ENCODE data around the gene PMEPA1.
A peak's percentile ranks its signal among the peaks of the same experiment; 100 is the strongest.
"Not testable (repeated sequence)": the region's sequence is repeated elsewhere in the genome, so short reads cannot be mapped to it uniquely, and the experiment has no call there.

Gene PMEPA1

GRCh38 chr20:57638895-57639236, 70.9 kb downstream of the PMEPA1 start:
- H3K27me3 ChIP-seq (ENCODE audit: control insufficient read depth in 1 of 2, insufficient read depth in 2 of 2, low read length in 2 of 2), result peaks cover 0 to 4% of the 10 kb centered on the region in 2 donors
- no peak overlapping the region for H3K4me3 ChIP-seq (ENCODE audit: low read depth in 1 of 2, low read length in 2 of 2)
- no peak overlapping the region for H3K9ac ChIP-seq (ENCODE audit: low read depth in 1 of 2, low read length in 2 of 2)
- no peaks in the 10 kb centered on the region for H3K4me1 ChIP-seq (ENCODE audit: control insufficient read depth in 1 of 2, insufficient read depth in 2 of 2, low read length in 2 of 2)
- no peaks in the 10 kb centered on the region for H3K36me3 ChIP-seq (ENCODE audit: control insufficient read depth in 1 of 2, insufficient read depth in 2 of 2, low read length in 2 of 2)
- H3K9me3 ChIP-seq (ENCODE audit: control insufficient read depth in 1 of 2, low read length in 2 of 2), result no peaks in the 10 kb centered on the region
- H3K27ac ChIP-seq (ENCODE audit: low read depth, low read length), result no peak overlapping the region

GRCh38 chr20:57638173-57638894, 71.5 kb downstream of the PMEPA1 start:
- Histone ChIP-seq H3K9ac (ENCODE audit: low read depth in 1 of 2, low read length in 2 of 2) (no peak overlapping the region), H3K27me3 (ENCODE audit: control insufficient read depth in 1 of 2, insufficient read depth in 2 of 2, low read length in 2 of 2) (peaks cover 0 to 4% of the 10 kb centered on the region in 2 donors), H3K36me3 (ENCODE audit: control insufficient read depth in 1 of 2, insufficient read depth in 2 of 2, low read length in 2 of 2) (no peaks in the 10 kb centered on the region), H3K4me3 (ENCODE audit: low read depth in 1 of 2, low read length in 2 of 2) (no peak overlapping the region), H3K9me3 (ENCODE audit: control insufficient read depth in 1 of 2, low read length in 2 of 2) (no peaks in the 10 kb centered on the region), H3K4me1 (ENCODE audit: control insufficient read depth in 1 of 2, insufficient read depth in 2 of 2, low read length in 2 of 2) (no peaks in the 10 kb centered on the region), H3K27ac (ENCODE audit: low read depth, low read length) (no peak overlapping the region)

- H3K27ac ChIP-seq (ENCODE audit: low read depth, low read length), result no peak overlapping the region
Measured at GRCh38 chr20:57633945-57634491, 75.8 kb downstream of the PMEPA1 start.

GRCh38 chr20:57632286-57632685, 77.5 kb downstream of the PMEPA1 start:
- peaks cover 6 to 12% of the 10 kb centered on the region in 2 donors for H3K27me3 ChIP-seq (ENCODE audit: control insufficient read depth in 1 of 2, insufficient read depth in 2 of 2, low read length in 2 of 2)
- H3K4me3 ChIP-seq (ENCODE audit: low read depth in 1 of 2, low read length in 2 of 2), result no peak overlapping the region
- no peaks in the 10 kb centered on the region for H3K9me3 ChIP-seq (ENCODE audit: control insufficient read depth in 1 of 2, low read length in 2 of 2)
- no peak overlapping the region for H3K9ac ChIP-seq (ENCODE audit: low read depth in 1 of 2, low read length in 2 of 2)
- H3K4me1 ChIP-seq (ENCODE audit: control insufficient read depth in 1 of 2, insufficient read depth in 2 of 2, low read length in 2 of 2), result peaks cover 5 to 9% of the 10 kb centered on the region in 2 donors
- no peaks in the 10 kb centered on the region for H3K36me3 ChIP-seq (ENCODE audit: control insufficient read depth in 1 of 2, insufficient read depth in 2 of 2, low read length in 2 of 2)
- H3K27ac ChIP-seq (ENCODE audit: low read depth, low read length), result no peak overlapping the region

More at GRCh38 chr20:57633945-57634491, 75.8 kb downstream of the PMEPA1 start:
- no peak overlapping the region for H3K9ac ChIP-seq (ENCODE audit: low read depth in 1 of 2, low read length in 2 of 2)
- no peaks in the 10 kb centered on the region for H3K4me1 ChIP-seq (ENCODE audit: control insufficient read depth in 1 of 2, insufficient read depth in 2 of 2, low read length in 2 of 2)
- H3K36me3 ChIP-seq (ENCODE audit: control insufficient read depth in 1 of 2, insufficient read depth in 2 of 2, low read length in 2 of 2), result no peaks in the 10 kb centered on the region
- H3K9me3 ChIP-seq (ENCODE audit: control insufficient read depth in 1 of 2, low read length in 2 of 2), result no peaks in the 10 kb centered on the region
- peaks cover 6 to 12% of the 10 kb centered on the region in 2 donors for H3K27me3 ChIP-seq (ENCODE audit: control insufficient read depth in 1 of 2, insufficient read depth in 2 of 2, low read length in 2 of 2)
- no peak overlapping the region for H3K4me3 ChIP-seq (ENCODE audit: low read depth in 1 of 2, low read length in 2 of 2)

- Histone ChIP-seq H3K27me3 (ENCODE audit: control insufficient read depth in 1 of 2, insufficient read depth in 2 of 2, low read length in 2 of 2) (peaks cover 6 to 12% of the 10 kb centered on the region in 2 donors), H3K36me3 (ENCODE audit: control insufficient read depth in 1 of 2, insufficient read depth in 2 of 2, low read length in 2 of 2) (no peaks in the 10 kb centered on the region), H3K4me3 (ENCODE audit: low read depth in 1 of 2, low read length in 2 of 2) (peak overlapping the region in 1 of 2 donors; percentile 34), H3K4me1 (ENCODE audit: control insufficient read depth in 1 of 2, insufficient read depth in 2 of 2, low read length in 2 of 2) (peaks cover 6 to 10% of the 10 kb centered on the region in 2 donors), H3K9me3 (ENCODE audit: control insufficient read depth in 1 of 2, low read length in 2 of 2) (peaks cover 0 to 3% of the 10 kb centered on the region in 2 donors), H3K9ac (ENCODE audit: low read depth in 1 of 2, low read length in 2 of 2) (no peak overlapping the region), H3K27ac (ENCODE audit: low read depth, low read length) (no peak overlapping the region)
Measured at GRCh38 chr20:57630061-57630460, 79.8 kb downstream of the PMEPA1 start.

- not testable (repeated sequence) for H3K9ac ChIP-seq (ENCODE audit: low read depth in 1 of 2, low read length in 2 of 2); H3K27ac ChIP-seq (ENCODE audit: low read depth, low read length); H3K9me3 ChIP-seq (ENCODE audit: control insufficient read depth in 1 of 2, low read length in 2 of 2); H3K27me3 ChIP-seq (ENCODE audit: control insufficient read depth in 1 of 2, insufficient read depth in 2 of 2, low read length in 2 of 2); H3K36me3 ChIP-seq (ENCODE audit: control insufficient read depth in 1 of 2, insufficient read depth in 2 of 2, low read length in 2 of 2)
- peaks cover 6 to 10% of the 10 kb centered on the region in 2 donors for H3K4me1 ChIP-seq (ENCODE audit: control insufficient read depth in 1 of 2, insufficient read depth in 2 of 2, low read length in 2 of 2)
- peak overlapping the region in 1 of 2 donors; percentile 34 for H3K4me3 ChIP-seq (ENCODE audit: low read depth in 1 of 2, low read length in 2 of 2)
Measured at GRCh38 chr20:57629491-57629901, 80.3 kb downstream of the PMEPA1 start.

GRCh38 chr20:57628962-57629308, 80.9 kb downstream of the PMEPA1 start:
- peaks cover 6 to 10% of the 10 kb centered on the region in 2 donors for H3K4me1 ChIP-seq (ENCODE audit: control insufficient read depth in 1 of 2, insufficient read depth in 2 of 2, low read length in 2 of 2)
- H3K4me3 ChIP-seq (ENCODE audit: low read depth in 1 of 2, low read length in 2 of 2); H3K27ac ChIP-seq (ENCODE audit: low read depth, low read length); H3K36me3 ChIP-seq (ENCODE audit: control insufficient read depth in 1 of 2, insufficient read depth in 2 of 2, low read length in 2 of 2); H3K27me3 ChIP-seq (ENCODE audit: control insufficient read depth in 1 of 2, insufficient read depth in 2 of 2, low read length in 2 of 2); H3K9ac ChIP-seq (ENCODE audit: low read depth in 1 of 2, low read length in 2 of 2); H3K9me3 ChIP-seq (ENCODE audit: control insufficient read depth in 1 of 2, low read length in 2 of 2): not testable (repeated sequence)

GRCh38 chr20:57628047-57628961, 81.5 kb downstream of the PMEPA1 start:
- Histone ChIP-seq H3K9ac (ENCODE audit: low read depth in 1 of 2, low read length in 2 of 2) (no peak overlapping the region), H3K4me3 (ENCODE audit: low read depth in 1 of 2, low read length in 2 of 2) (peak overlapping the region in 1 of 2 donors; percentile 22), H3K9me3 (ENCODE audit: control insufficient read depth in 1 of 2, low read length in 2 of 2) (peaks cover 0 to 6% of the 10 kb centered on the region in 2 donors), H3K27ac (ENCODE audit: low read depth, low read length) (peak overlapping the region; percentile 37), H3K4me1 (ENCODE audit: control insufficient read depth in 1 of 2, insufficient read depth in 2 of 2, low read length in 2 of 2) (peaks cover 6 to 10% of the 10 kb centered on the region in 2 donors), H3K36me3 (ENCODE audit: control insufficient read depth in 1 of 2, insufficient read depth in 2 of 2, low read length in 2 of 2) (no peaks in the 10 kb centered on the region), H3K27me3 (ENCODE audit: control insufficient read depth in 1 of 2, insufficient read depth in 2 of 2, low read length in 2 of 2) (peaks cover 6 to 8% of the 10 kb centered on the region in 2 donors)

GRCh38 chr20:57627339-57627738, 82.5 kb downstream of the PMEPA1 start:
- H3K27ac ChIP-seq (ENCODE audit: low read depth, low read length), result no peak overlapping the region
- peaks cover 4 to 6% of the 10 kb centered on the region in 2 donors for H3K27me3 ChIP-seq (ENCODE audit: control insufficient read depth in 1 of 2, insufficient read depth in 2 of 2, low read length in 2 of 2)
- H3K36me3 ChIP-seq (ENCODE audit: control insufficient read depth in 1 of 2, insufficient read depth in 2 of 2, low read length in 2 of 2), result no peaks in the 10 kb centered on the region
- no peak overlapping the region for H3K9ac ChIP-seq (ENCODE audit: low read depth in 1 of 2, low read length in 2 of 2)
- peaks cover 13 to 17% of the 10 kb centered on the region in 2 donors for H3K4me1 ChIP-seq (ENCODE audit: control insufficient read depth in 1 of 2, insufficient read depth in 2 of 2, low read length in 2 of 2)
- no peak overlapping the region for H3K4me3 ChIP-seq (ENCODE audit: low read depth in 1 of 2, low read length in 2 of 2)
- H3K9me3 ChIP-seq (ENCODE audit: control insufficient read depth in 1 of 2, low read length in 2 of 2), result peaks cover 0 to 6% of the 10 kb centered on the region in 2 donors

- no peak overlapping the region for H3K27ac ChIP-seq (ENCODE audit: low read depth, low read length)
- peaks cover 0 to 6% of the 10 kb centered on the region in 2 donors for H3K9me3 ChIP-seq (ENCODE audit: control insufficient read depth in 1 of 2, low read length in 2 of 2)
- H3K9ac ChIP-seq (ENCODE audit: low read depth in 1 of 2, low read length in 2 of 2), result no peak overlapping the region
- H3K4me1 ChIP-seq (ENCODE audit: control insufficient read depth in 1 of 2, insufficient read depth in 2 of 2, low read length in 2 of 2), result peaks cover 26 to 30% of the 10 kb centered on the region in 2 donors
- no peaks in the 10 kb centered on the region for H3K27me3 ChIP-seq (ENCODE audit: control insufficient read depth in 1 of 2, insufficient read depth in 2 of 2, low read length in 2 of 2)
- no peak overlapping the region for H3K4me3 ChIP-seq (ENCODE audit: low read depth in 1 of 2, low read length in 2 of 2)
- no peaks in the 10 kb centered on the region for H3K36me3 ChIP-seq (ENCODE audit: control insufficient read depth in 1 of 2, insufficient read depth in 2 of 2, low read length in 2 of 2)
Measured at GRCh38 chr20:57625978-57626377, 83.8 kb downstream of the PMEPA1 start.

All from duodenal mucosa (tissue), 2 donors.